Measurements from ENCODE around the gene IQCM.

IQCM gene

GRCh38 chr4:149831656-149832208 is 16.1 kb upstream of the IQCM start:
- no peak for DNase-seq (ENCODE audit: low read depth)
- H3K4me3 ChIP-seq (ENCODE audit: low read length) = no peak overlapping the region
- no peak for TF ChIP-seq CTCF (conservative IDR thresholded peaks at IDR 0.05; ENCODE audit: low read depth, low read length)

GRCh38 chr4:149830823-149831222 is 15.2 kb upstream of the IQCM start:
- no peak overlapping the region for H3K4me3 ChIP-seq (ENCODE audit: low read length)
- no peak for DNase-seq (ENCODE audit: low read depth)
- TF ChIP-seq CTCF (conservative IDR thresholded peaks at IDR 0.05; ENCODE audit: low read depth, low read length) = no peak

DNA sequence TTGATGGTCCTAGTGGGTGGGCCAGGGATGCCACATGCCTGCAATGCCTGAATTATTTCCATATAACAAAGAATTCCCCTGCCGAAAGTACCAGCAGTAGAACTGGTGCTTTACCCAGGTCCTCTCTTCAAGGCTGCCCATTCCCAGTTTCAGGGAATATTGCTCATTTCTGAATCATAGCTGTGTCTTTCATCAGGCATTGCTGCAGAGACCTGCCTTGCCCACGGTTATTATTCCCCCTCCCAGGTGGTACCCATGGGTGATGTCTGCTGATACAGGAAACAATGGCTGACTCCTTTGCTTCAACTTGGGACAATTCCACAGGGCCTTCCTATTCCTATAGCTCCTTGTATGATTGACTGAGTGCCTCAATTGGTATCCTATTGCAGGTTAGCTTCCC is 9.7 kb upstream of the IQCM start:
- H3K4me3 ChIP-seq (ENCODE audit: low read length) = no peak overlapping the region
- TF ChIP-seq CTCF (conservative IDR thresholded peaks at IDR 0.05; ENCODE audit: low read depth, low read length) = no peak
- no peak for DNase-seq (ENCODE audit: low read depth)

- no peak for TF ChIP-seq CTCF (conservative IDR thresholded peaks at IDR 0.05; ENCODE audit: low read depth, low read length)
- DNase-seq (ENCODE audit: low read depth) = peak; percentile 77
- H3K4me3 ChIP-seq (ENCODE audit: low read length) = peak overlapping the region; percentile 13
Measured at GRCh38 chr4:149823769-149824221, 8.2 kb upstream of the IQCM start.

DNA sequence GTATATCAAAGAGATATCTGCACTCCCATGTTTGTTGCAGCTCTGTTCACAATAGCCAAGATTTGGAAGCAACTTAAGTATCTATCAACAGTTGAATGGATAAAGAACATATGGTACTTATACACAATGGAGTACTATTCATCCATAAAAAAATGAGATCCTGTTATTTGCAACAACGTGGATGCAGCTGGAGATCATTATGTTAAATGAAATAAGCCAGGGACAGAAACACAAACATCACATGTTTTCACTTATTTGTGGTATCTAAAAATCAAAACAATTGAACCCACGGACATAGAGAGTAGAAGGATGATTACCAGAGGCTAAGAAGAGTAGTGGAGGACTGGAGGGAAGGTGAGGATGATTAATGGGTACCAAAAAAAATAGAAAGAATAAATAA is 14.2 kb downstream of the IQCM start:
- DNase-seq (ENCODE audit: low read depth) = no peak
- no peak for TF ChIP-seq CTCF (conservative IDR thresholded peaks at IDR 0.05; ENCODE audit: low read depth, low read length)

DNA sequence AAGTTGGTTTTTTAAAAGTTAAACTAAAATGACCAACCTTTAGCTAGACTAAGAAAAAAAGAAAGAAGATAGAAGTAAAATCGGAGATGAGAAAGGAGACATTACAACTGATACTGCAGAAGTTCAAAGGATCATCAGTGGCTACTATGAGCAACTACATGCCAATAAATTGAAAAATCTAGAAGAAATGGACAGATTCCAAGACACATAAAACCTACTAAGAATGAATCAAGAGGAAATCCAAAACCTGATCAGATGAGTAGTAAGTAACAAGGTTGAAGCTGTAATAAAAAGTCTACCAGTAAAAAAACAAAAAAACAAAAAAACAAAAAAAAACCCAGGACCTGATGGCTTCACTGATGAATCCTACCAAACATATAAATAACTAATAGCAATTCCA is 16.1 kb downstream of the IQCM start:
- DNase-seq (ENCODE audit: low read depth) = no peak
- no peak for TF ChIP-seq CTCF (conservative IDR thresholded peaks at IDR 0.05; ENCODE audit: low read depth, low read length)
- no peak overlapping the region for H3K4me3 ChIP-seq (ENCODE audit: low read length)

More for the DNA sequence above, 14.2 kb downstream of the IQCM start:
- H3K4me3 ChIP-seq (ENCODE audit: low read length) = no peak overlapping the region

- no peak overlapping the region for H3K4me3 ChIP-seq (ENCODE audit: low read length)
- DNase-seq (ENCODE audit: low read depth) = no peak
- no peak for TF ChIP-seq CTCF (conservative IDR thresholded peaks at IDR 0.05; ENCODE audit: low read depth, low read length)
Measured at GRCh38 chr4:149796381-149796780, 19.3 kb downstream of the IQCM start.
